GOT3 (cell line): ENCODE data around the gene SPAG16.
"Not testable (repeated sequence)": the region's sequence is repeated elsewhere in the genome, so short reads cannot be mapped to it uniquely, and the experiment has no call there.

Source experiments
- DNase-seq: peaks from one replicate; lab custom pipeline; 2025; ENCODE audit warnings: mixed read lengths; lab: John Stamatoyannopoulos, UW

SPAG16 gene

DNA sequence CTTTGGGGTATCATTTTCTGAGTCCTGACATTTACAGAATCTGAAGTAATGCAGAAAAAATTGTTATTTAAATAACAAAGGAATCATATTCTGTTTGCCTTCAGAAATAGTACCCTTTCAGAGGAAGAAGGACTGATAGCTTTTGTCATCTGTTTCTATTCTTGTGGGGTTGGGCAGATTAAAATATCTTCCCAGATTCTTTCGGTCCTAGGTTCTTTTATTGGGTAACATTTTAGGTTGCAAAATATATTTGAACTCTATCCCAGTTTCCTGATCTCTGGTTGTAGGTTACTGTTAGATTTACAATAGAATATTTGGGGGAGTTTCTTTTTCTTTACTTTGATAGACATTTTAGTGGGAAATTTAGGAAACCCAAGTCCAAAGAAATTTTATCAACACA is 550.5 kb downstream of the SPAG16 start:
- DNase-seq, result no peak

- no peak for DNase-seq
These were observed 562.6 kb downstream of the SPAG16 start for GRCh38 chr2:213846856-213847255.

- DNase-seq, result no peak
These were observed 563.1 kb downstream of the SPAG16 start for GRCh38 chr2:213847316-213847715.

- no peak for DNase-seq
These were observed 564.4 kb downstream of the SPAG16 start for GRCh38 chr2:213848631-213849030.

GRCh38 chr2:213861638-213862037 is 577.4 kb downstream of the SPAG16 start:
- no peak for DNase-seq

DNA sequence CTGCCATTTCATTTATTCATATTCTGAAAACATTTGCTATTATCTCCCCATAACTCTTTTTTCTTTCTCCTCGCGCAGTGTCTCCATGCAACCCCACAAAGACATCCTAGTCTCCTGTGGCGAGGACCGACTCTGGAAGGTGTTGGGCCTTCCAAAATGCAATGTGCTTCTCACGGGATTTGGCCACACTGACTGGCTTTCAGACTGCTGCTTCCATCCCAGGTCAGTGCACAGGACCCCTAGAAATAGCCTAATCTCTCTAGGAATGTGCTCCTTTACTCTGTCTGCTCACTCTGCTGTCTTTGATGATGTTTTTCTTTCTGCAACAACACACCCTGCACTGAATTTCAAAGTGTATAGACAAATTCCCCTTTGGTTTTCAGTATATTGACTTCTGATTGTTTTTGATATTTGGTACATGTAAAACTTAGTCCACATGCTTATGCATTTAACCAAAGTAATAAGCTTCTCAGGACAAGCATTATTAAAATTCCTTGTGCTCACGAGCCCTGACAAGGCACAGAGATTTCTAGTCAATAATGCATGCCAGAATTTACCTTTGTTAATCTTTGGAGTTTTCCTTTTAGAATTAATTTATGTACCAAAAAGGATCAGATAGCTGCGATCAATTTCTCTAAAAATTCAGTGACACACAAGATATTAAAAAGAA is 578.3 kb downstream of the SPAG16 start:
- DNase-seq, result no peak

GRCh38 chr2:213863541-213863940 is 579.3 kb downstream of the SPAG16 start:
- DNase-seq, result no peak

- no peak for DNase-seq
These were observed 584.3 kb downstream of the SPAG16 start for GRCh38 chr2:213868526-213868925.

DNA sequence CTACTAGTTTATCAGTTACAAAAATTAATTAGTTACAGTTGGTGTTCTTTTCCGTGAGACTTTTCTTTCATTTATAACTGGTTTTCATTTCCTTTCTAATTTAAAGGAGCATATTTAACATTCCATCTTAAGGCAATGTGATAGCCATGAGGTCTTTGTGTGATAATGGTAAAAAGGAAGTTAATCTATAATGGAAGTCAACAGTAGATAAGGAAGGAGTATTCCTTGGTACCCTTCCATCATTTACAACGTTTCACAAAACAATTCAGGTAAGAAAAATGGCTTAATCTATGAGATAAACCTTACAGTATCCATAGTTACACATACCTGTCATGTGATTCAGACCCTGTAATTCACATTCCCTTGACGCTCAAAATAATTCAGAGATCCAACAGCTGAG is 601.2 kb downstream of the SPAG16 start:
- DNase-seq, result no peak

DNA sequence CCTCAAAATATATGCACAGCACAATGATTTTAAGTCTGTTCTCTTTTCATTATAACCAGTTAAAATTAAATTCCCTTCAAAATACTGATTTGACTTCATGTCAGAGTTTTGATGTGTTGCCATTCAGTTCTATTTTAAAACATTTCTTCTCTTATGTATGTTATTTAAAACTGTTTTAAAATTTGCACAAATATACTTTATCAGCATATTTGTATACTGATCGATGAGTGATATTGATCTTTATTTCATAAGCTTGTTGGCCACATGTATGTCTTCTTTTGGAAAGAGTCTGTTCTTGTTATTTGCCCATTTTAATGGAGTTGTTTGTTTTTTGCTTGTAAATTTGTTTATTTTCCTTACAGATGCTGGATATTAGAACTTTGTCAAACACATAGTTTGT is 630.2 kb downstream of the SPAG16 start:
- DNase-seq, result no peak

GRCh38 chr2:213920014-213920413 is 635.8 kb downstream of the SPAG16 start:
- DNase-seq, result no peak

- DNase-seq, result no peak
These were observed 639.3 kb downstream of the SPAG16 start for GRCh38 chr2:213923543-213923942.

DNA sequence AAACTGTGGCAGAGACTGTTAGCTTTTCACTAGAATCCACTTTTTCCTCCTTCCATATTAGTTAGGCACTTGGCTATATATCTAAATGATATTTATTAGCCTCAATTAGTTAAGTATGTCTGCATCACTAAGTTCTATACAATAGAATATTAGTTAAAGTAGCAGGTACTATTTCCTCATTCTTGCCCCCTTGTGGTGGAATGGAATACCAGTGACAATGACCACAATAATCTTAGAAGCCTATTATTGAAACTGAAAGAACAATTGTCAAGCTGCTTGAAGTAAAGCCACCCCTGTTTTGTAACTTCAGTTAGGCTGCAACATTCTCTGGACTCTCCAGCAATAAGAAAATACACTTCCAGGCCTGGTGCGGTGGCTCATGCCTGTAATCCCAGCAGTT is 650.3 kb downstream of the SPAG16 start:
- DNase-seq, result no peak

- DNase-seq, result no peak
These were observed 673.8 kb downstream of the SPAG16 start for GRCh38 chr2:213958086-213958485.

DNA sequence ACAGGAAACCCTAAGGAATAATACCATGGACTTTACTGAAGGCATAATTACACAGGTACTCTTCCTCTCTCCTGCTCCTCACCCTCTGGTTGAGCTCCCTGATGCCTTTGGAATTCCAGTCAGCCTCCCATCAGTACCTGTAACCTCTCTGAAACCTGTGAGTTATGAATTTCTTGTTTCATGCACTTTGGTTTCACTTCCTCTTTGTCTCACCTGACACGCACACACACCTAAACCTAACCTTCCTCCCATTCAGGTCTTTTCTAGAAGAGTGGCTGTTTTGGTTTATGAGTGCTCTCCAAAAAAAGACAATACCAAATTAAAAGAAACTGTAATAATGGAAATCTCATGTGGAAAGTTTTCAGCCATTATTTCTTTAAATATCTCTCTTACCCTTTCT is 675.3 kb downstream of the SPAG16 start:
- no peak for DNase-seq

- DNase-seq, result no peak
These were observed 687.3 kb downstream of the SPAG16 start for GRCh38 chr2:213971536-213971935.

DNA sequence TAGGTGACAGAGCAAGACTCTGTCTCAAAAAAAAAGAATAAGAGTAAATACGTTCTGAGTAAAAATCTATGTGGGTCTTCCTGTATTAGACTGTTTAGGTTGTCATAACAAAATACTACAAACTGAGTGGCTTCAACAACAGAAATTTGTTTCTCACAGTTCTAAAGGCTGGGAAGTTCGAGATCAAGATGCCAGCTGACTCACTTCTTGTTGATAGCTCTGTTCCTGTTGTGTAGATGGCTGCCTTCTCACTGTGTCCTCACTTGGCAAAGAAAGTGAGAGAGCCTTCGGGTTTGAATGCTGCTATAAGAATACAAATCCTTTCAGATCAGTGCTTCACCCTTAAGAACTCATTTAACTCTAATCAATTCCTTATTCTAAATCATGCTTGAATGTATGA is 696.6 kb downstream of the SPAG16 start:
- no peak for DNase-seq

DNA sequence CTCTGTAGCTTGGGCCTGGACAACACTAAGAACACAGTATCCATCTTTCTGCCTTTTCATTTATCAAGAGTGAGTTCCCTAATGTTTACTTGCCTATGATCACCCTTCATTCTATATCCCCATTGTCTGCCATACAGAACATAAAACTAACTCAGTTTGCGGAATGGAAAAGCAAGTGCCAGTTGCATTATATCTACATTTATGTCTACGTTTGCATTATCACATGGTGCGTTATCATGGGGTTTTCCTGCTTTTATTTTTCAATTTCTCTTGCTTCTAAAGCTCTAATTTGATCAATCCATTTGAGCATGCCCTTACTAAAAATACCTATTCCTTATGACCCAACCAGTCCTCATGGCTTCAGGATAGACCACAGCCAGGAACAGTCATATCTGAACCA is 704.9 kb downstream of the SPAG16 start:
- no peak for DNase-seq

DNA sequence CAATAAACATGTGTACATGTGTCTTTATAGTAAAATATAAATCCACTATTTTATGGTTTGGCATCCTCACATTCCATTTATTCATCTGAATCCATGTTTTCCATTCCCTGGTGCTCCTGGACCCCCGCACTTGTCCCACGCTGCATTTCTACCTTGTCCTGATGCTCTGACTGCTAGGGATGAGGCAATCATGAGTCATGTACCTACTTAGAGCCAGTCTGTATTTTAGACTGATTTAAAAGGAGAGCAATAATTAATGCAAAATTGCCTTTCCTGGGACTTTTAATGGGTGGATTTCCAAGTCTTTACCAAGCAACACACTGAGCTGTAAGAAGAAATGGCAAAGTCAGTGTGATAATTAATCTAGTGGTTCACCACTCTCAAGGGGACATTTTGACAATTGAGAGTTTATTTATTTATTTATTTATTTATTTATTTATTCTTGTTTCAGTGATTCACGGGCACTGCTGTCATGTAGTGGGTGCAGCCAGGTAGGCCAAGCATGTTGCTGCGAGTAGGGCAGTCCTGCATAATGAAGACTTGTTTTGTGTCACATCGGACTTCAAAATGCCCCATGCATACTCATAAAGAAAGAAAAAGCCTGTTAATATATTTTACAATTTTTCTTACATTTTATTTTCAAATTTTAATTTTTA is 707.3 kb downstream of the SPAG16 start:
- DNase-seq, result no peak

DNA sequence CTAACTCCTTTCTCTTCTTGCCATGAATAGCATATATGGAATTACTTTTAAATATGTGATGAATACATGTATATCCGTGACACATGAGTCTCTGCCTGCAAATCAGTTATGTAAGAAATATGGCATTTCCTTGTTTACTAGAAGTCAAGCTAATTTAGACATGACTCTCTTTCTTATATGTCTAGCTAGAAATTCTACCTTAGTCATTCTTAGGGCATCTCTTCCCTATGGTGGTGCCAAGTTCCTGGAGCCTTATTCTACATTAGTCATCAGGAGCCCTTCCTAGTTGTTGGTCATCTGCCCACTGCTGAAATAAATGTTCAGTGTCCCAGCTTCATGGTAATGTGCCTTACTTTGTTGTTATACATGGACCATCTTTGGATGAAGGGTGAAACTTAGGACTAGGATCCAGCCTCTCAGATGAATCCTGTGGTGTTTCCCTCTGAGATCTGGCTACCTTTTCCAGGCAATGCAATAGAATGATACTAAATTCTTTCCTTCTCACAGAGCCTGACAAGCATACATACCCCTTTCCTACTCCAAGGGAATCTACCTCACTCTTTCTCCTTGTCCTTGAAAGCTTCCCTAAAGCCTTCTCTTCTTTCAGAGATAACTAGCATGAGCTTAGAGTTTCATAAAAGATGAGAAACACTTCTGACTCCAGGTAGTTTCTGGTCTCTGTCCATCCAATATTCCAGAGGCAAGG is 711.3 kb downstream of the SPAG16 start:
- no peak for DNase-seq

DNA sequence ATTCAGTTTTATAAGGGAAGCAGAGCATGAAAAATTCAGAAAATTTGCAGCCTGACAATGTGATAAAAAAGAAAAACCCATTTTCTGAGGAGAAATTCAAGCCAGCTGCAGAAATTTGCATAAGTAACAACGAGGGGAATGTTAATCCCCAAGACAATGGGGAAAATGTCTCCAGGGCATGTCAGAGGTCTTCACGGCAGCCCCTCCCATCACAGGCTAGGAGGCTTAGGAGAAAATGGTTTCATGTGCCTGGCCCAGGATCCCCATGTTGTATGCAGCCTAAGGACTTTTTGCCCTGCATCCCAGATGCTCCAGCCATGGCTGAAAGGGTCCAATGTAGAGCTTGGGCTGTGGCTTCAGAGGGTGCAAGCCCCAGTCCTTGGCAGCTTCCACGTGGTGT is 714.7 kb downstream of the SPAG16 start:
- not testable (repeated sequence) for DNase-seq

GRCh38 chr2:214004463-214004862 is 720.2 kb downstream of the SPAG16 start:
- no peak for DNase-seq

DNA sequence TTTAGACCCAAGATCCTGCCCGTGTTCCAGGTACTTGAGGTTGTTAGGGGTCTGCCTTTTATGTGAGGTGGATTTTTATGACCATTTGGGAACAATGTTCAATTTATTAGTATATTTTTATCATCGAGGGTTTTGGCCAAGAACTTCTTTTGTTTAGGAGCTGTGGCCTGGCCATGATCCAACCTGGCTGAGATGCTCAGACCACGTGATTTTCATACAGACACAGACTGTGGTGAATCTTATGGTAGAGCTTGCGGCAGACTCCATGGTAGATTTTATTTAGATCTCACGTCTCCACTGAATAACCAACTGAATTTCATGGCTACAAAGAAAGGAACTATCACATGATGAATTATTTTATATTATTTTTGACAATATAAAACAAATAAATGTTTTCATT is 721.1 kb downstream of the SPAG16 start:
- no peak for DNase-seq
